SK-N-SH (cell line): ENCODE results near the gene SLC34A3. TPM values are rescaled to one million over a fixed set of nuclear protein-coding genes. Genes with fewer than 3 reads are reported as not detected.

ENCODE experiments used
- CTCF ChIA-PET: fragments of 300-600, 350-600 bp; formaldehyde crosslinking; extraction: SDS; loops from one replicate; lab custom pipeline; 2021; lab: Yijun Ruan, JAX
- POLR2A ChIA-PET: fragments of 350-600 bp; sonication (Branson Sonifier 250); formaldehyde crosslinking; extraction: SDS; loops from one replicate; lab custom pipeline; 2020; ENCODE audit warnings: antibody characterized with exemption, inconsistent platforms; lab: Yijun Ruan, JAX
- DNase-seq: peaks from one replicate; pipeline ENCODE4 v3.0.0; 2012
- H2AFZ ChIP-seq: fragments of 200-600 bp; sonication (generic); 2 replicates; pipeline ENCODE4 v1.8.1; 2016; ENCODE audit warnings: antibody characterized with exemption, mild to moderate bottlenecking, low read depth
- H3F3A ChIP-seq: fragments of 200-600 bp; sonication (generic); replicated peaks from 2 replicates; pipeline ENCODE3; 2016; ENCODE audit warnings: antibody characterized with exemption, mild to moderate bottlenecking; ENCODE audit not compliant: insufficient read depth
- H3K27ac ChIP-seq, 2 experiments: fragments of 200-500 bp in 1 of 2; fragments of 200-600 bp in 1 of 2; sonication (Bioruptor generic) in 1 of 2; sonication (generic), shearing (Covaris generic) in 1 of 2; 2 replicates each; pipeline versions ENCODE4 v1.5.1 to v1.6.1; 2014 to 2016; ENCODE audit warnings: low read depth in 2 of 2, inconsistent platforms in 1 of 2, low read length in 1 of 2, mild to moderate bottlenecking in 1 of 2, mixed read lengths in 1 of 2
- H3K27me3 ChIP-seq: fragments of 200-600 bp; sonication (generic), shearing (Covaris generic); 2 replicates; pipeline ENCODE4 v1.6.1; 2016; ENCODE audit warnings: mixed run types; ENCODE audit not compliant: insufficient read depth
- H3K36me3 ChIP-seq, 2 experiments: fragments of 200-500 bp in 1 of 2; fragments of 200-600 bp in 1 of 2; sonication (Bioruptor generic) in 1 of 2; sonication (generic) in 1 of 2; replicated peaks in 1 of 2; 2 replicates each; pipeline versions ENCODE3 to v1.5.1; 2014 to 2016; ENCODE audit warnings: low read length in 1 of 2, mild to moderate bottlenecking in 1 of 2; ENCODE audit not compliant: insufficient read depth in 2 of 2, control insufficient read depth in 1 of 2
- H3K4me1 ChIP-seq, 2 experiments: fragments of 200-500 bp in 1 of 2; fragments of 200-600 bp in 1 of 2; sonication (Bioruptor generic) in 1 of 2; sonication (generic), shearing (Covaris generic) in 1 of 2; 2 replicates each; pipeline versions ENCODE4 v1.5.1 to v1.6.1; 2014 to 2016; ENCODE audit warnings: low read depth in 1 of 2, low read length in 1 of 2, mixed run types in 1 of 2; ENCODE audit not compliant: insufficient read depth in 2 of 2, control insufficient read depth in 1 of 2
- H3K4me2 ChIP-seq: fragments of 200-600 bp; sonication (generic), shearing (Covaris generic); 2 replicates; pipeline ENCODE4 v1.6.1; 2017; ENCODE audit warnings: mixed run types
- H3K4me3 ChIP-seq, 2 experiments: fragments of 200-500 bp in 1 of 2; fragments of 200-600 bp in 1 of 2; sonication (Bioruptor generic) in 1 of 2; sonication (generic), shearing (Covaris generic) in 1 of 2; 2 replicates each; pipeline versions ENCODE4 v1.5.1 to v1.8.1; 2014 to 2016; ENCODE audit warnings: low read depth in 2 of 2, inconsistent platforms in 1 of 2, low read length in 1 of 2, mild to moderate bottlenecking in 1 of 2, mixed read lengths in 1 of 2, moderate library complexity in 1 of 2
- H3K79me2 ChIP-seq: fragments of 200-600 bp; sonication (generic); 2 replicates; pipeline ENCODE4 v1.8.1; 2017; ENCODE audit warnings: mild to moderate bottlenecking; ENCODE audit not compliant: insufficient read depth
- H3K9ac ChIP-seq: fragments of 200-600 bp; sonication (generic); 2 replicates; pipeline ENCODE4 v1.6.1; 2017; ENCODE audit warnings: mixed run types
- H3K9me2 ChIP-seq: fragments of 200-600 bp; sonication (generic); 2 replicates; pipeline ENCODE4 v1.6.1; 2017; ENCODE audit warnings: mixed run types
- H3K9me3 ChIP-seq: fragments of 200-600 bp; sonication (generic); 2 replicates; pipeline ENCODE4 v1.6.1; 2017; ENCODE audit warnings: mixed run types, mild to moderate bottlenecking, moderate library complexity
- H4K20me1 ChIP-seq: fragments of 200-600 bp; sonication (generic); 2 replicates; pipeline ENCODE4 v1.6.1; 2017; ENCODE audit warnings: mild to moderate bottlenecking, mixed run types; ENCODE audit not compliant: insufficient read depth
- CHD2 ChIP-seq: fragments of 150-350 bp; IDR thresholded peaks from 2 replicates; pipeline ENCODE4 v1.6.1; 2018; ENCODE audit warnings: low read length; ENCODE audit not compliant: partially characterized antibody
- EP300 ChIP-seq, 2 experiments: IDR thresholded peaks; 2 replicates each; pipeline versions ENCODE4 v1.4.0 to v1.6.1; 2012; ENCODE audit warnings: borderline replicate concordance in 1 of 2, low read depth in 1 of 2, low read length in 1 of 2
- FOXM1 ChIP-seq: IDR thresholded peaks from 2 replicates; pipeline ENCODE4 v1.4.0; 2012; ENCODE audit warnings: low read depth, mild to moderate bottlenecking
- MEF2A ChIP-seq: IDR thresholded peaks from 2 replicates; pipeline ENCODE4 v1.4.0; 2012; ENCODE audit warnings: low read depth, borderline replicate concordance
- MXI1 ChIP-seq: IDR thresholded peaks from 2 replicates; pipeline ENCODE4 v1.6.1; 2012; ENCODE audit warnings: mild to moderate bottlenecking, low read depth, low read length, improper control_type of control experiment
- NFIC ChIP-seq: IDR thresholded peaks from 2 replicates; pipeline ENCODE4 v1.4.0; 2012; ENCODE audit warnings: borderline replicate concordance
- REST ChIP-seq: IDR thresholded peaks from 2 replicates; pipeline ENCODE4 v1.6.1; 2012; ENCODE audit warnings: mild to moderate bottlenecking, low read depth, low read length, moderate library complexity
- RFX5 ChIP-seq: IDR thresholded peaks from 2 replicates; pipeline ENCODE4 v1.6.1; 2012; ENCODE audit warnings: mild to moderate bottlenecking, improper control_type of control experiment, low read length
- SIN3A ChIP-seq: IDR thresholded peaks from 2 replicates; pipeline ENCODE4 v1.6.1; 2012; ENCODE audit warnings: low read depth, mild to moderate bottlenecking, low read length, moderate library complexity, borderline replicate concordance
- SMC3 ChIP-seq: IDR thresholded peaks from 2 replicates; pipeline ENCODE4 v1.6.1; 2012; ENCODE audit warnings: low read depth, low read length, improper control_type of control experiment
- TAF1 ChIP-seq: IDR thresholded peaks from 2 replicates; pipeline ENCODE4 v1.6.1; 2012; ENCODE audit warnings: low read depth, mild to moderate bottlenecking, low read length, moderate library complexity, borderline replicate concordance
- WGBS: methylation state at CpG from one replicate; pipeline ENCODE4 v1.1.6; 2017; ENCODE audit warnings: low lambda C conversion rate; 5-methylcytosine and 5-hydroxymethylcytosine counted together
- polyA plus RNA-seq, 3 experiments: library from polyadenylated mRNA; depleted of rRNA; stranded (reverse); fragments of >200 nt; gene quantifications; 2 replicates each; pipeline ENCODE4 v1.2.3, GENCODE V29; 2012
- TF ChIP-seq, protein P1 (sequence below): IDR thresholded peaks from 2 replicates; pipeline ENCODE4 v1.4.0; 2012; ENCODE audit warnings: low read depth
- TF ChIP-seq, protein P2 (sequence below): fragments of 200-600 bp; sonication (generic); IDR thresholded peaks from 2 replicates; pipeline ENCODE4 v1.6.1; 2017; ENCODE audit warnings: antibody characterized with exemption, mild to moderate bottlenecking, moderate library complexity

The SLC34A3 gene
- polyA plus RNA-seq, 1 of the 3 experiments (the other 2 are of a cell fraction), result not detected

DNA sequence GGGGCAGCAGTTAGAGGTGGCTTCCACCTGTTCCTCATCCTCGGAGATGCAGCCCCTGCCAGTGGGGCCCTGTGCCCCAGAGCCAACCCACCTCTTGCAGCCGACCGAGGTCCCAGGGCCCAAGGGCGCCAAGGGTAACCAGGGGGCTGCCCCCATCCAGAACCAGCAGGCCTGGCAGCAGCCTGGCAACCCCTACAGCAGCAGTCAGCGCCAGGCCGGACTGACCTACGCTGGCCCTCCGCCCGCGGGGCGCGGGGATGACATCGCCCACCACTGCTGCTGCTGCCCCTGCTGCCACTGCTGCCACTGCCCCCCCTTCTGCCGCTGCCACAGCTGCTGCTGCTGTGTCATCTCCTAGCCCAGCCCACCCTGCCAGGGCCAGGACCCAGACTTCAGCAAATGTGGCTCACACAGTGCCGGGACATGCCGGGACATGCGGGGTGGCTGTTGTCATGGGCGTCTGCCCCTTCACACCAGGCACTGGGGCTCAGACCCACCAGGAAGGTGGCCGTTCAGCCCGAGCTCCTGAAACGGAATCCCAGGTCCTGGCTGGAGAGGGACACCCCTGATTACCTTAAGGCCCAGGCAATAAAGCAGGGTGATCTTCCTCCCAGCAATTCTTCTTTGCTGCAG lies 4.9 kb upstream of the SLC34A3 start:
- no peak for DNase-seq
- no peak overlapping the region for H3K4me2 ChIP-seq
- peaks cover 0 to 54% of the 10 kb centered on the region in 2 experiments; a peak in 1 of 4 replicates for H3K4me1 ChIP-seq
- H3K79me2 ChIP-seq, result no peaks in the 10 kb centered on the region
- no peaks in the 10 kb centered on the region for H4K20me1 ChIP-seq
- no peaks in the 10 kb centered on the region for H3K9me3 ChIP-seq
- ChIA-PET CTCF (interaction anchor here (0.5 to 7.7 kb wide), 12 partner anchors 10 to 1134 kb away, joined by 3 to 95 read pairs (median 6); partner anchors contain the start of genes ANAPC2, DPP7, SAPCD2 and SSNA1), POLR2A (no interaction called here)
- TF ChIP-seq NFIC (no peak), RFX5 (no peak)
- H3K36me3 ChIP-seq, result no peaks in the 10 kb centered on the region
- H3F3A ChIP-seq, result peaks cover 16% of the 10 kb centered on the region
- no peak overlapping the region for H3K9ac ChIP-seq
- H2AFZ ChIP-seq, result no peak overlapping the region
- H3K27ac ChIP-seq, result no peak overlapping the region; a peak in 1 of 4 replicates
- WGBS, result 100% methylated on average over 1 of the region's 21 CpGs
- no peak overlapping the region for H3K4me3 ChIP-seq
- no peaks in the 10 kb centered on the region for H3K27me3 ChIP-seq
- H3K9me2 ChIP-seq, result no peaks in the 10 kb centered on the region

- TF ChIP-seq CHD2, result no peak
- TF ChIP-seq FOXM1, result no peak
- TF ChIP-seq TAF1, result no peak
- no peak for TF ChIP-seq RFX5
- TF ChIP-seq SIN3A, result no peak
- TF ChIP-seq EP300 (IDR thresholded peaks at IDR 0.05; ENCODE audit: borderline replicate concordance in 1 of 2, low read depth in 1 of 2, low read length in 1 of 2), result no peak
- TF ChIP-seq MXI1, result no peak
- TF ChIP-seq REST, result no peak
- TF ChIP-seq MEF2A, result no peak
- TF ChIP-seq, protein P1, sequence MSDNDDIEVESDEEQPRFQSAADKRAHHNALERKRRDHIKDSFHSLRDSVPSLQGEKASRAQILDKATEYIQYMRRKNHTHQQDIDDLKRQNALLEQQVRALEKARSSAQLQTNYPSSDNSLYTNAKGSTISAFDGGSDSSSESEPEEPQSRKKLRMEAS, result no peak
- no peak for TF ChIP-seq SMC3
- TF ChIP-seq, protein P2, sequence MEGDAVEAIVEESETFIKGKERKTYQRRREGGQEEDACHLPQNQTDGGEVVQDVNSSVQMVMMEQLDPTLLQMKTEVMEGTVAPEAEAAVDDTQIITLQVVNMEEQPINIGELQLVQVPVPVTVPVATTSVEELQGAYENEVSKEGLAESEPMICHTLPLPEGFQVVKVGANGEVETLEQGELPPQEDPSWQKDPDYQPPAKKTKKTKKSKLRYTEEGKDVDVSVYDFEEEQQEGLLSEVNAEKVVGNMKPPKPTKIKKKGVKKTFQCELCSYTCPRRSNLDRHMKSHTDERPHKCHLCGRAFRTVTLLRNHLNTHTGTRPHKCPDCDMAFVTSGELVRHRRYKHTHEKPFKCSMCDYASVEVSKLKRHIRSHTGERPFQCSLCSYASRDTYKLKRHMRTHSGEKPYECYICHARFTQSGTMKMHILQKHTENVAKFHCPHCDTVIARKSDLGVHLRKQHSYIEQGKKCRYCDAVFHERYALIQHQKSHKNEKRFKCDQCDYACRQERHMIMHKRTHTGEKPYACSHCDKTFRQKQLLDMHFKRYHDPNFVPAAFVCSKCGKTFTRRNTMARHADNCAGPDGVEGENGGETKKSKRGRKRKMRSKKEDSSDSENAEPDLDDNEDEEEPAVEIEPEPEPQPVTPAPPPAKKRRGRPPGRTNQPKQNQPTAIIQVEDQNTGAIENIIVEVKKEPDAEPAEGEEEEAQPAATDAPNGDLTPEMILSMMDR, result no peak
- H3K4me1 ChIP-seq, result peaks cover 0 to 54% of the 10 kb centered on the region in 2 experiments; a peak in 1 of 4 replicates
- no peak overlapping the region for H2AFZ ChIP-seq
- no peak overlapping the region for H3K4me3 ChIP-seq
- H3K27ac ChIP-seq, result no peak overlapping the region; a peak in 1 of 4 replicates
- no peaks in the 10 kb centered on the region for H3K36me3 ChIP-seq
- ChIA-PET CTCF (interaction anchor here (0.5 to 7.7 kb wide), 31 partner anchors 10 to 1135 kb away, joined by 3 to 95 read pairs (median 6); partner anchors contain the start of genes ANAPC2, DPP7, LRRC26 and MAN1B1), POLR2A (interaction anchor here (1.1 to 1.5 kb wide), 5 partner anchors 14 to 119 kb away, joined by 3 to 8 read pairs (median 5); no protein-coding TSS in a partner anchor)
- WGBS, result 65% methylated on average over 11 of the region's 18 CpGs
- no peaks in the 10 kb centered on the region for H3K27me3 ChIP-seq
- no peak for DNase-seq
- H3K9ac ChIP-seq, result no peak overlapping the region
- peak overlapping the region; percentile 1; the same call in 1 of the 2 replicates for H3K4me2 ChIP-seq
- H3K79me2 ChIP-seq, result no peaks in the 10 kb centered on the region
- H3F3A ChIP-seq, result peaks cover 16% of the 10 kb centered on the region
- H4K20me1 ChIP-seq, result no peaks in the 10 kb centered on the region
- H3K9me2 ChIP-seq, result no peaks in the 10 kb centered on the region
- H3K9me3 ChIP-seq, result no peaks in the 10 kb centered on the region
Measured at GRCh38 chr9:137226338-137227053, 4.2 kb upstream of the SLC34A3 start.
